AG09319 (cell line): ENCODE measurements around the gene HIPK3.
A peak's percentile ranks its signal among the peaks of the same experiment; 100 is the strongest.

Source experiments
- DNase-seq: peaks from one replicate; pipeline ENCODE4 v3.0.0-alpha.2; 2010; ENCODE audit warnings: low read depth; ENCODE audit errors: extremely low read depth
- TF ChIP-seq, protein P1 (sequence below): IDR thresholded peaks from 2 replicates; pipeline ENCODE4 v1.5.1; 2011; ENCODE audit warnings: low read depth, mild to moderate bottlenecking, inconsistent platforms, low read length, moderate library complexity

The HIPK3 gene

DNA sequence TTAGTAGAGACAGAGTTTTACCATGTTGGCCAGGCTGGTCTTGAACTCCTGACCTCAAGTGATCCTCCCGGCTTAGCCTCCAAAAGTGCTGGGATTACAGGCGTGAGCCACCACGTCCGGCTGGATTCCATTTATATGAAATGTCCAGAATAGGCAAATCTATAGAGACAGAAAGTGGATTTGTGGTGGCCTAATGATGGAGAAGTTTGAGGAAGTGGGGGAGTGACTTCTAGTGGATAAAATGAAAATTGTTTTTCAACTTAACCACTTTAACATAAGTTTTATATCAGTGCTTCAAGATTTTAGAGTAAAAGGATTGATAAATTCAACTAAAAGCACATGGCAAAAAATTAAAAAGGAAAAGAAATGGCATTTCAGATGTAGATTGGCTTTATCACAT lies 66.2 kb downstream of the HIPK3 start:
- no peak for DNase-seq
- TF ChIP-seq, protein P1, sequence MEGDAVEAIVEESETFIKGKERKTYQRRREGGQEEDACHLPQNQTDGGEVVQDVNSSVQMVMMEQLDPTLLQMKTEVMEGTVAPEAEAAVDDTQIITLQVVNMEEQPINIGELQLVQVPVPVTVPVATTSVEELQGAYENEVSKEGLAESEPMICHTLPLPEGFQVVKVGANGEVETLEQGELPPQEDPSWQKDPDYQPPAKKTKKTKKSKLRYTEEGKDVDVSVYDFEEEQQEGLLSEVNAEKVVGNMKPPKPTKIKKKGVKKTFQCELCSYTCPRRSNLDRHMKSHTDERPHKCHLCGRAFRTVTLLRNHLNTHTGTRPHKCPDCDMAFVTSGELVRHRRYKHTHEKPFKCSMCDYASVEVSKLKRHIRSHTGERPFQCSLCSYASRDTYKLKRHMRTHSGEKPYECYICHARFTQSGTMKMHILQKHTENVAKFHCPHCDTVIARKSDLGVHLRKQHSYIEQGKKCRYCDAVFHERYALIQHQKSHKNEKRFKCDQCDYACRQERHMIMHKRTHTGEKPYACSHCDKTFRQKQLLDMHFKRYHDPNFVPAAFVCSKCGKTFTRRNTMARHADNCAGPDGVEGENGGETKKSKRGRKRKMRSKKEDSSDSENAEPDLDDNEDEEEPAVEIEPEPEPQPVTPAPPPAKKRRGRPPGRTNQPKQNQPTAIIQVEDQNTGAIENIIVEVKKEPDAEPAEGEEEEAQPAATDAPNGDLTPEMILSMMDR = no peak

DNA sequence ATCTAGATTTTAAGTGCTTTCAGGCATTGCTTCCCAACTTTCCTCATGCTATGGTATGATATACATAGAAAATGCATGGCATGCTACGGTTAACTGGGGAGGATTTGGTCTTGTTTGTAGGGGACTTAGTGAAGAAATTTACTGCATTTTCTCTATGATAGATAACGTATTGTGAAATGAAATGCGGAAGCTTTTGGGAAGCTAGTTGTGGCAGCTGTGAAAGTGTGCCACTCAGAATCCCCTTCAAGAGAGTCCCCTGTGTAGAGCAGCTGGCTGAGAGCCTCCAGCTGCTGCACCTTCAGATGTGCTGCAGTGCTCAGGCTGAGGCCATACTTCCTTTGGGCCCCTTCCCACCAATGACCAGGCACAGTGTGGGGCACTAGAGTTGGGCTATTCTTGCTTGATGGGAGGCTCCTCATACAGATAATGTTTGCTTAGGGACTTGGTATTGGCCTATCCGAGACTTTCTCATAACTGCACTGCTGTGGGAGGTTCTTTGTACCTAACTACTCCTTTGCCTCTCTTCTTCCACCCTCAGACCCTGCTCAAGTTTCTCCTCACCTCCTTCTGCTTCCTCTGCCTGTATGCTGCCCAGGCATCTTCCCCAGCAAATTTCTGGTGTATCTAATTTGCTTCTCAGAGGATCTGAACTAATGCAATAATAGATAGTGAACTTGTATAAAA lies 67.3 kb downstream of the HIPK3 start:
- no peak for DNase-seq
- TF ChIP-seq, protein P1 = no peak

DNA sequence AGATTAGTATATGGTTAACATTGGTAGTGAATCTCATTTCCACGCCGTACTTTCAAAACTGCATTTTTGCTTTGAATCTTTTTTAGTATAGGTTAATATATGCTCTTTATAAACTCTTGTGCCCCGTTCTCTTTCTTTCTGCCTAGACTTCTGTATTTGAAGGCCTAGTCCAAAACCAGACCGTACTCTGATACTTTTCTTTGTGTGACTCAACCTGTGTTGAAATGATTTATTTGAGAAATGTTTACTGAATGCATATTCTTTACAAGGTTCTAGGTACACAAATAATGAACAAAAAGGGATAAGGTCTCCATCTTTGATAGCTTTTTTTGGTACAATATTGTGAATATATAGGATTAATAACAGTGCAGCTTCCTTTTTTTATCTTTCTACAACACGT lies 68.3 kb downstream of the HIPK3 start:
- DNase-seq = no peak
- TF ChIP-seq, protein P1 = no peak

DNA sequence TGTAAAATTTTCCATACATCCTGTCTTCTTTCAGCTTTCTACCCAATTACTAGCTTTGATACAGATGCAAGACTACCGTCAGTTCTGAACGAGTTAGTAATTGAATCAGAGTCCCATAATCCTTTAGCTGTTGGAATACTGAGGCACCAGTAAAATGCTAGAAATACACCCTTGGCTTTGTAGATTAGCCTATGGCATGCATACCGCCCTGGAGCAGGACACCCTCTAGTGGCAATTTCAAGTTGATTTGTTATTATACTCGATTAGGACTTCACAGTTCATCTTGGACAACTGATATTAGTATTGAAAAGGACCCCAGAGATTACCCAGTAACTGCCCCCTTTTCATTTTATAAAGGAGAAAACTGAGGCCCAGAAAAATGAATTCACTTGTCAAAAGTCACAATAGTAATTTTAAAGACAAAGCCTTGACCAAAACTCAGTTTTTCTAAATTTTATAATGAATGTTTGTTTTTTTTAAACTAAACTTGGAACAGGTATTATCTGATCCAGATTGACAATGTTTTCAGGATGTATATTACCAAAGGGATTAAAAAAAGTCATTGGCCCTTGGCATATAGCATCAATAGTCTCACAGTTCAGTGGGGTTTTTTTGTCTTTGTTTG lies 72.6 kb downstream of the HIPK3 start:
- DNase-seq = peak; percentile 22
- TF ChIP-seq, protein P1 = peak; percentile 54

DNA sequence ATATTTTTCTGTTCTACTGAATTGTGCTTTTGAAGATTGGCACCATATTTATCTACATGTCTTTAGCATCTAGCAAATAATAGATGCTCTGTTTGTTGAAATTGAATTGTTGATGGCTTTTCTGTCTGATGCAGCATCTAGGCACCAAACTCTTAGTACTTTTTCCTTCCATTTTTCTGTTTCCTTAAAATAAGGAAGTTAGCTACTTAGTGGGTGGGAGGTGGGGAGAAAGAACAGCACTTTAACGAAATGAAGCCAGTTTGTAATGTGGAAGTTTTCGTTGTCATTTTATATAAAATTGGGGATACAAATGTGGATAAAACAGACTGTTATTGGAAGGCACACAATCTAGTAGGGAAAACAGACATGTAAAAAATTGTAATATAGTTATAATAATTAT lies 76.6 kb downstream of the HIPK3 start:
- no peak for DNase-seq
- TF ChIP-seq, protein P1 = no peak

DNA sequence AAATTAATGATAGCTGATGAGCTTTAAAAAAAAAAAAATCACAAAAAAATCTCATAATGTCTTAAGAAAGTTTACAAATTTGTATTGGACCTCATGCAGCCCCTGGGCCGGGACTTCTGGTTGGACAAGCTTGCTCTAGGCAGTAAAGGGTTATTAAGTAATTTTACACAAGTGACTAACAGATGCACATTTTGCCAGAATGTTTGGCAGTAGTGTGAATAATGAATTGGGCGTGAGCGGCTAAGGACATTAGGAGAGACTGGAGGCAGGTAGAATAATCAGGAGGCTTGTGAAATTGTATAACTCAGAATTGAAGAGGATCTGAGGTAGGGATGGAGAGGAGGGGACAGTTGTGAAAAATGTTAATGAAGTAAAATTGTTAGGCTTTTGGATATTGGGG lies 77.4 kb downstream of the HIPK3 start:
- DNase-seq = no peak
- TF ChIP-seq, protein P1 = no peak

DNA sequence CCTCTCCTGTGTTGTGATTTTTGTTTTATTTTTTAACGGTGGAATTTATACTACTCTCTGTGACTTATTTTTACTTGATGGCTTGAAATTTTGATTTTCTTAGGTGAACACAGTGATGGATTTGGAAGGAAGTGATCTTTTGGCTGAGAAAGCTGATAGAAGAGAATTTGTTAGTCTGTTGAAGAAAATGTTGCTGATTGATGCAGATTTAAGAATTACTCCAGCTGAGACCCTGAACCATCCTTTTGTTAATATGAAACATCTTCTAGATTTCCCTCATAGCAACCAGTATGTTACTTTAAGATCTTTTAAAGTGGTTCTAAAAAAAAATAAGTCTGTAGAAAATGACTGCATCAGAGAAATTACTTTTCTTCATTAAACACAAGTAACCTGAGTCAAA lies 82.1 kb downstream of the HIPK3 start:
- TF ChIP-seq, protein P1 = no peak
- DNase-seq = no peak
